ENCODE data around the gene ALDH3B1.

The ALDH3B1 gene

DNA sequence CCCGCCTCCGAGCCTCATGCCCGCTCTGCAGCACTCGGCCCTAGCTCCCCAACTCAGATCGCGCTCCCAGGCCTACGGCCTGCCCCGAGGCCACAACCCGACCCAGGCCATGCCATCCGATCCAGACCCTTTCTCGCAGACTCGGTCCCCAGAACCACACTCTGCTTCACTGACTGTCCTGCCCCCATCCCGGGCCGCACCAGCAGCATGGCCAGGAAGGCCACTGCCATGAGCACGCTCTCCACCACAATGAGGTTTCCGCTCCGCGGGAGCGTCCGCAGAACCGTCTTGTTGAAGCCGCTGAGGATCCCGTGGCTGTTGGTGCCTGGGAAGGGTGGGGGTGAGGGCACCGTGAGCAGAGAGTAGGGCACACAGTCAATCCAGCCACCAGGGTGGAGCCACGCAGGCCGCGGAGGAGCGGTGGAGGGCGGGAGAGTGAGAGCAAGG is 12.6 kb upstream of the ALDH3B1 start:
- DNase-seq: no peak

DNA sequence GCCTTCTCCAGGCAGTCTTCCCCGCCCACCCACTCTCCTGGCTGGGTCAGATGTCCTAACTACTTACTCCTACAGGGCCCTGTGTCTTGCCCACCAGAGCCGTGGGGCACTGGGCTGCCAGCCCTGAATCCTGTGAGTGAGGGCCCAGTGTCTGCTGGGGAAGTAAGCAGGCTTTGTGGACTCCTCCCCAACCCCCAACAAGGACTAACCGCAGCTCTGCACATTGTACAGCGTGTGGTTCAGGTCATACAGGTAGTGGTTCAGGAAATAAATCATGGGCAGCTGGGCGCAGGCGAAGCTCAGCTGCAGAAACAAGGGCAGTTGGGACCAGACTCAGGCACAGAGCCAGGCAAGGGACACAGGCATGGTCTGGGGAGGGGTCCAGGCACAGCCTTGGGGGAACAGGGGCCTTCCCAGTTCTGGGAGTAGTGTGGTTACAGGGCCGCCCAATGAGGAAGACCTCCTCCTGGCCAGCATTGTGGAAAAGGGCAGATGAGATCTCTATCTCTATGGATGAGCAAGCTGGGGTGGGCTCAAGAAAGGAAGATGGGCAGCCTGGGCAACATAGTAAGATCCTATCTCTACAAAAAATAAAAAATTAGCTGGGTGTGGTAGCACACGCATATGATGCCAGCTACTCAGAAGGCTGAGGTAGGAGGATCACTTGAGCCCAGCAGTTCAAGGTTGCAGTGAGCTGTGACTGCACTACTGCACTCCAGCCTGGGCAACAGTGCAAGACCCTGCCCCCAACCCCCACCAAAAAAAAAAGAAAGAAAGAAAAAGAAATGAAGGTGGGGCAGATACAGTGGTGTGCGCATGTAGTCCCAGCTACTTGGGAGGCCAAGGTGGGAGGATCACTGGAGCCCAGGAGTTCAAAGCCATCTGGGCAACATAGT is 11.7 kb upstream of the ALDH3B1 start:
- no peak for DNase-seq

DNA sequence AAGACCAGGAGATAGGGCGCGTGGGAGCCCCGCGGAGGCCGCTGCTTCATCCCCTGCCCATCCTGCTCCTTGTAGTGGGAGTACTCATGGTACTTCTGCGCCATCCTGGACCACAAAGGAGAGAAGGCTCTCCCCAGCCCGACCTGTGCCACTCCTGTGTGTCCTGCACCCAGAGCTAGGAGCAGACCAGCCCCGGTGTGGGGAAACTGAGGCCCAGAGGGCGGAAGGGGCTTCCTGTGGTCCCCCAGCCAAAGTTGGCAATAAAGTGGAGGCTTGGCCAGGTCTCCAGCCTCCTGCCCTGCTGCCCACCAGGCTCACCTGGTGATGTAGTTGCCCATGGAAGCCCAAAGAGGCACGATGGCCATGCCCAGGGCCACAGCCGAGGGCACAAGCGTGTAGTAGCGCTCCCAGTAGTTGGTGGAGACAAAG is 10.9 kb upstream of the ALDH3B1 start:
- DNase-seq: no peak

DNA sequence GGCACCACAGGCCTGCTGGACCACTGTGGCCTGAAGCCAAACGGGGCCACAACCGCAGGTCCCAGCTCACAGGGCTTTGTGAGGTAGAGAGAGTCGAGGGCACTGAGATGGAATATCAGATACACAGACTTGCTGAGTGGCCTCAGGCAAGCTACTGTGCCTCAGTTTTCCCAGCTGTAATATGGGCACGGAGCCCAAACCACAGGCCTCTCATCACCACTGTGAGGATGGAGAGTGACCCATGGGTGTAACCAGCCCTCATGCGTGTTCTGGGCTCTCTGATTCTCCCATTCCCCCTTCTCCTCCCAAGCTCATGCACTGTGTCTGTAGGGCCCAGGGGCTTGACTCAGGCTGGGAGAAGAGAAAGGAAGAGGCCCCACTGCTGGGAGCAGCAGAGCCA is 10.4 kb upstream of the ALDH3B1 start:
- DNase-seq: no peak

DNA sequence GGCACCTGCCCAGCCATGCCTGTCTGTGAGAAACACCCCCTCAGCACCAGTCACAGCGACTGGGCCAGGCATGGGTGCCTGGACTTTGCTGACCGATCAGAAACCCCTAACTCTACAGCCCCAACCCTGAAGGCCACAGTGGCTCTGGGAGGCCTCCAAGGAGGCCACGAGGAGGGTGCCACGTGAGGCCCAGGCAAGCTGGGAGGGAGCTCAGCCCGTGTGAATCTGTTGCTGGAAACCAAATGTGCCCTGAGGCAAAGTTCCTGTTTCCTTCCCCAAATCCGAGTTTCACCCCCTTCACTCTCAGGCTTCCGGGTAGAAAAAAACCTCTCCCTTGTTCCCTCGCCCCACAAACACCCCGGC is 7.6 kb upstream of the ALDH3B1 start:
- no peak for DNase-seq

DNA sequence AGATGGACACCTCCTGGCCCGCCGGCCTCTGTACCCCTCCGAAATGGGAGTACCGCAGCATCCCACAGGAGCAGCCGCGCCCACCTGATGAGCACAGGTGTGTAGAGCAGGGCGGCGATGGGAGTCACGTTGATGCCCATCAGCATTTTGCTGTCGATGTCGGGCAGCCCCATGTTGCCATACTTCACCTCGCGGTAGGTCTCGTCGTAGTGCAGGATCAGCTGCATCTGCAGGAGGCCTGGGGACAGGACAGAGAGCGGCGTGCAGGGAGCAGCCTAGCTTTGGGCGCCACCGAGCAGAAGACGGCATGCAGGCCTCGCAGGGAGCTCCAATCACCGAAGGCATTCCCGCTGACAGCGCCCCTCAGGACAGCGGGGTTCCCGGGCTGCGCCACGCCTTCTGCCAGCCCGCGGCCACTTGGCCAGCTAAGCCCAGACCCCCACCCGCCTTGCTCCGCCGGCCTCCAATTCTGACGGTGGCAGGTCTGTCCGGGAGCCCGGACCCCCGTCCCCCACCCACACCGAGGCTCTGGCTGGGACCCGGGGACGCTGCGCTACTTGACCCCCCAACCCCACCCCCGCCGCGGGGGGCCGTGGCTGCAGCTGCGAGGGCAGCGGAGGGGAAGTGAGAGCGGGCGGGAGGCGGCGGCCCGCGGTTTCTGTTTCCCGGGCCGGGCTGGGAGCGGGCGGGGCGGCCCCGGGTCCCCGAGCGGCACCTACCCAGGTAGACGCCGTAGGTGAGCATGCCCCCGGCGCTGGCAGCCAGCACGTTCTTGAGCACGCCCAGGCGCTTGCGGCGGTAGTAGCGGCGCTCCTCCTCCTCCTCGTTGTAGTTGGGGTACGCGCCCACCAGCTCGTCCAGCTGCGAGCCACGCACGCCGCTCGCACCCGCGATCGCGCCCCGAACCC is 6.9 kb upstream of the ALDH3B1 start:
- DNase-seq: peak; percentile 52

DNA sequence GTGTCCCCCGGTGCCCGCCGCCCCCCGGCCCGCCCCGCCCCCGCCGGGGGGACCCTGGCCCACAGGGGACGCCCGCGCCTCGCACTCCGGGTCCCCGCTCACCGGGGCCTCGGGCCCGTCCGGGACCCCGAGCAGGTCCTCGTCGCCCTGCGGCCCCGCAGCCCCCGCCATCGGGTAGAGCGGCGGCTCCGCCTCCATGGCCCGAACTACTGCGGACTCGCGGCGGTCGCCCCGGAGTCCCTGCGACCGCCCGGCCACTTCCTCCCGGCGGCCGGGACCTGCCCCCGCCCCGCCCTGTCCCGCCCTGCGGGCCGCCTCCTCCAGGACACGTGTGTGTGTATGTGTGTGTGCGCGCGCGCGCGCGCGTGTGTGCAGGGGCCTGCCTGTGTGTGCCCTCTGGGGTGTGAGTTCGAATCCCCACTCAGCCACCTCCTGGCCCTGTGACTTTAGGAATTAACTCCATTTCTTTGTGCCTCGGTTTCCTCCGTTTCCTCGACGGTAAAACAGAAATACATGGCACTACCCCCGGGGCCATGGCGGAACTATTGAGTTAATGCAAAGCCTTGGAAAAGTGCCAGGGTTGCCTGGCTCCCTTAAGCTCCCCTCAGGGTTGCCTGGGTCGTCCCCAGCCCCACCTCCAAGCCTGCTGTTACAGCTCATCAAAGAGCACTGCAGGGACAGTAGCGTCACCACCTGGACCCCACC is 6.1 kb upstream of the ALDH3B1 start, which contains the start of gene UNC93B1:
UNC93B1 (minus strand) TSS at position 252 of the 705 bp plus-strand sequence; CDS start at position 198, 54 bp downstream.
- DNase-seq: peak; percentile 82

DNA sequence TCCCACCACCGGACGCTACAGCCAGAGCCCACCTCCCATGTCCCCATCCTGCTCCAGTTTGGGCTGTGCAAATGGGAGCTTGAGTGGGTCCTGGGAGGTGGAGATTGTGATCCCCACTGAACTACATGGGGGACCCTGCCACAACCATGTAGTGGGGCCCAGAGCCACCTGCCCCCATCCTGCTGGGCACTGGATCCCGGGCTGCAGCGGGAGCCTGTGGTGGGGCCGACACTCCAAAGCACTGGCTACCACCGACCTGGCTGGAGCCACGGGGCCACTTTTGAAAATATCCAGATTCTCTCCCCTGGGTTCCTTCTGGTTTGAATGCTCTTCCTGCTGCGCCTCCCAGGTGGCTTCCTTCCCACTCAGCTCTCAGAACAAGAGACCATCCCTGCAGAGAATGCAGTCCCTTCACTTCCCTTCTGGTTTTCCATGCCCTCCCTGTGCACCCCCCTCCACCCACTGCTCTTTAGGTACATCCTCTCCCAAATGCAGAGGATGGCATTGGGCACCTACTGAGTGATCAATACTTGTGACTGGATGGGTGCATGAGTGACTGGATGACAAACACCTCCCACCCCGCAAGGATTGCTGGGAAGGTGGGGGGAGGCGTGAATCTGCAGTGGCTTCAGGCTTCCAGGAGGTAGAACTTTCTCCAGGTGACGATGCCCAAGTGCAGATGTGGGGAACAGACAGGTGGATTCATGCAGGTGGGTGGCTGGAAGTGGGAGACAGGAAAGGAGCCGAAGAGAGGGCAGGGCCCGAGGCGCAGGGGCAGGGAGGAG is 5.4 kb upstream of the ALDH3B1 start:
- DNase-seq: no peak

DNA sequence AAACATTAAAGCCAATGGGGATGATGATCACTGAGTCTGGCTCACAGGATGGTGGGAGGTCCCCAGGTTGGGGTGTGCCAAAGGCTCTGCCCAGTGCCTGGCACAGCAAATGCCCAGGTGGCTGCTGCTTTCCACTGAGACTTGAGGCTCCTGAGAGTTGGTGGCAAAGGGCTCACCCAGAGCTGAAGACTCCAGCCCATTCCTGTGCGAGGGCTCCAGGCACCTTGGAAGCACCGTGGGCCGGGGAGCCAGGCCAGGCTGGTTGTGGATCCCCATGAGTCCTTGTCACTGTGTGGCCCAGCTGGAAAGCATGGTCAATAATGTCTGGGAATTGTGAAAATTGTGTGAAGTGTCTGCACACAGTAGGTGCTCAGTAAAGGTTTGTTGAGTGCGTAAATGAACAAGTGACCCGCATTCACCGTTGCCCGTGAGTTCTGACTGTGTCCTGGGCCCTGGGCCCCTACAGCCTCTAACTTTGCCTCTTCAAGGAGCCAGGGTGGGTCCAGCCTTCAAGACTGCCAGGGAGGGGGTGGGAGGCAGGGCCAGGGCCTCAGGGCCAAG is 3.4 kb upstream of the ALDH3B1 start:
- DNase-seq: no peak

DNA sequence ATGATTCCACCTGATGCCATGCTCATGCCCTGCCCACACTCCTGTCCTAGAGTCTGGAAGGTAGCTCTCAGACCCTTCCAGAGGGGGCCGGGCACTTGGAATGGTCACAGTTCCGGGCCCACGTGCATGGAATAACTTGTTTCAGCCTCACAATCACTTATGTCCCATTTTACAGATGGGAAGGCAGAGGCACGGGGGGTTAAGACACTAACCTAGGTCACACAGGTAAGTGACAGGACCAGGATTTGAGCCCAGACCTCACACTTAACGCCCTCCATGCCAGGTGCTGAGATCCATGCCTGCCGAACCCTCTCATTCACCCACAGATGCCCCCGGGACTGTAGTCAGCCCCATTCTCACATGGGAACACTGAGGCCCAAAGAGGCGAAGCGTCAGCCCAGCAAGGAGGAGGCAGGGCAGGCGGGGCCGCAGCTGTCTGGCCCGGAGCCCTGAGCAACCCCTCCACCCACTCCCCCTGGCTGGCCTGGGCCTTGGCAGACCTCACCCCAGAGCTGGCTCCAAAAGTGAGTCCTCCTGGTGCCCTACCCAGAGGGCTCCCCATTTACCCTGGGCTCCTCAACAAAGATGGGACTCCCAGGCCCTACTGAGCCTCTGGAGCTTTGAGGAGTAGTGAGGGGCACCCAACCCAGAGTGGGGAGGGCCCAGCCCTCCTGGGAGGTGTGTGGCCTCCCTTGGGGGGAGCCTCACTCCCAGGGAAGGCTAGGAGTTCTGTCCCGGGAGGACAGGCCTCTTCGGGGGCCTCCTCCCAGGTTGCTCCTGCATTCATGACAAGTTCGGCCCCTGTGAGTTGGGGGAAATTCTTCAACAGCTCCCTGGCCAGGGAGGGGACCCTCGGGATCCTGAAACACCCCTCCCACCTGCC is 2.4 kb upstream of the ALDH3B1 start:
- DNase-seq: no peak

DNA sequence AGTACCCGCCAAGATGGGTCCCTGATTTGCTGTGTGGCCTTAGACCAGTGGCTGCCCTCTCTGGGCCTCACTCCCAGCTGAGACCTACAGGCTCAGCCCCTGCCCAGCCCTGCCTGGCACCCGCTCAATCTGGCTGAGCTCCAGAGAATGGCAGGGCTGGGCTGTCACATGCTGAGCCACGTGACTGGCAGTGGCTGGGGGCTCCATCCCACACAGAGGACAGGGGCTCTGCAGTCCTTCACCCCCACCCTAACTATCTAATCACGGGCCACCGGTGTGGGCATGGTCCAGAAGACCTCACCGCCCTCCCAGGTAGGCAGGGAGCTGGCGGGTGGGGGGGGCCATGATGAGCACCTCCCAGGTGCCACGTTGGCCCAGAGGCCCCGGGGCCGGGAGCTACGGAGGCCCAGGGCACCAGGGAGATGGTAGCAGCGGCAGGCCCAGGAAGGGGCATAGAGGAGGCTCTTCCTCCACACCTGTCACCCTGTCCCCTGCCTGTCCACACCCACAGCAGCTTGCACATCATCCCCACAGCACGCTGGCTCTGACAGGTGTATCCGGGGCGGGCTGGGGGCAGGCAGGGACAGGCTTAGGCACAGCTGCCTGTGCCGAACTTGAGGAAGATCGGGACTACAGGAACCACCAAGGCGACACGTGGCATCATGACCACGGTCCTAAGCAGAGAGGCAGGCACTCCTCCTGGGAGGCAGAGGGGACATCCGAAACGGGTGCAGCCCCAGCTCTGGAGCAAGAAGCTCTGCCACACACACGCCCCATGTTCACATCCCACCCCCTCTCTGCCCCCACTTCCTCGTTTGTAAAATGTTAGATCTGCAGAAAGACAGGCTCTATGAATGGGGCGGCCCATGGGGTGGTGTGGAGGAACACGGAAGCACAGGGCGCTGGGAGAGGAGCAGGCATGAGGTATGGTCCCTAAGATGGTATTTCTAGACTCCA is 1.5 kb upstream of the ALDH3B1 start:
- no peak for DNase-seq

DNA sequence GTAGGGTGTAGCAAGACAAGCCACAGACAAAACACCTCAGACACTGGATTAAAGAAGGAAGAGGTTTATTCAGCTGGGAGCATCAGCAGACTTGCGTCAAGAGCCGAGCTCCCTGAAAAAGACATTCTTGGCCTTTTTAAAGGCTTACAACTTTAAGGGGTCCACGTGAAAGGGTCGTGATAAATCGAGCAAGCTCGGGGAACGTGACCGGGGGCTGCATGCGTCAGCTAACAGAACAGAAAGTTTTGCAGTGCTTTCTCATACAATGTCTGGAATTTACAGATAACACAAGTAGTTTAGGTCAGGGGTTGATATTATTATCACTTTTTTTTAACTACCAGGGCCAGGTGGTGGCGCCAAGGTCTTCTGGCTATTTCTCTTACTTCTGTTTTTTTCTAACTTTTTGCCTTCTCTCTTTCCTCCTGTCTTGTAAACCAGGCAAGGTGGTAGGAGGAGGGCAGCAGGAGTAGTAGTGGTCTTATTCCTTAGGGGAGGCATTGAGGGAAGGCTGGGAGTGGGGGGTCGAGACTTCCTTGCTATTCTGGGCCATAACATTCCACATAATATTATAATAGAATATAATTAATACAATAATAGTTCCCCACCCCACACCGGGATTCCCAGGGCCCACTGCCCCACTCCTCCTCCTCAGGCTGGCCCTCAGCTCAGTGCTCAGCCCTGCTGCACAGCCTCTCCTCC is 587 bp upstream of the ALDH3B1 start:
- DNase-seq: no peak

DNA sequence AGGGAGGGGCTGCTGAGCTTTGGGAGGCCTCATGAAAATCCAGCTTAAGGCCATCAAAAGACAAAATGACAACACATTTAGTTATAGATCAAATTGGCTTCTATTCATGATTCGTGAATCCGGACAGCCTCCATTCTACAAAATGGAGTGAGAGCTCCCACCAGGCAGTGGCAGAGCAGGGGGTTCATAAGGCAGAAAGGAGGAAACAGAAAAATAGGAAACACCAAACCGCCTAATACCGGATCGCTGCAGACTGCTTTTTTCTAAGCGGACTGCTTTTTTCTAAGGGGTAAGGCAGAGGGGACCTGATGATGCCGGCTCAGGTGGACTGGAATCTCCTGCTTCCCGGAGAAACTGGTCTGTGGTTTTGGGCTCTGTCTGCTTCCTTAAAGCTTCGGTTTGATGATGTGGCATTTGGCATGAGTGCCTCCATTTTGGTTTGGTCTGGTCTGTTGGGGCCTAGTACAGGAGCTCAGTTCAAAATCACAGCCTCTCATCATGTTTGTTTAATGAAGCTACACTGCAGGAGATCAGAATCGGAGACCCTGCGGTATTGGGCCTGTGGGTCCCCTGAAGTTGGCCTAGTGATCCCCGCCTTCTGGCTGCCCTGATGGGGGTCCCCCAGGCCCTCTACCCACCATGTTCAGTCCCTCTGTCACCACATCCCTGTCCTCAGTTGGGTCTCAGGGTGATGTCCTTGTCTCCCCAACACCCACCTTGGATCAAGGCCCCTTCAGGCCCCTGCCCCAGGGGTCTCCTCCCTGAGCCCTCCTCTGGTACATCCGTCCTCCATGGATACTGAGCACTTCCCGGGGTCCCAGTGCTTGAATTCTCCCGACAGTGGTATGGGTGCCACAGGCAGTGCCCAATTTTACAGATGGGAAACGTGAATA is 1.2 kb downstream of the ALDH3B1 start:
- DNase-seq: no peak

DNA sequence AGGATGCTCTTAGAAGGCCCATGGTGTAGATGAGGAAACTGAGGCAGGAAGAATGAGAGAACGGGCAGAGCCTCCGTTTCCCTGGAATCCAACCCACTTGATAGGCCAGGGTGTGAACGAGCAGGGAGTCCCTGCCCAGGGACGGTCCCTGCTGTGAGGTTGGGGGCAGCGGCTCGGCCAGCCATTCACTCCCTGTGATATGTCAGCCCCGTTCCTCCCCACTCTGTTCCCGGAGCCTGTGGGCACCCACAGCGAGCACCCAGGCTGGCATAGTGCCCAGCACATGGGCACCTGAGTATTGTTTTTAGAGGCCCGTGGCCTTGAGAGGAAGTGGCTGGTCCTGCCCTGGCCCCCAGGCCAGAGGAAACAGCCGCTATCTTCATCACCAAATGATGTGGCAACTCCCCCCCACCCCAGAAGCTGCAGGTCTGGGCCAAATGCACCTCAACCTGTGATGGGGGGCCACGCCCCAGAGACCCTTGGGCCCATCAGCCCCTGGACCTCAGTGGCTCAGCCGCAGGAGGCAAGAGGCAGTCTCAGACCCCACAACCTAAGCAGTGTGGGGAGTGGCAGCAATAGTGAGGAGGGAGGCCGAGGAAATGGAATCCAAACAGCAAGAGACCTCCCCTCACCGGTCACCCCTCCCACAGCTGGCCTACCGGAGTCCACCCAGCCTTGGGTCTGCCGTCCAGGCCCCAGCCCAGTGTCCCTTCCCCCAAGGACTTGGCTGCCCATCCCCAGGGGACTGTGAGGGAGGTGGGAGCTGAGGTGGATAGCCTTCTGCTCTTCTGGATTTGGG is 2.1 kb downstream of the ALDH3B1 start:
- DNase-seq: no peak

DNA sequence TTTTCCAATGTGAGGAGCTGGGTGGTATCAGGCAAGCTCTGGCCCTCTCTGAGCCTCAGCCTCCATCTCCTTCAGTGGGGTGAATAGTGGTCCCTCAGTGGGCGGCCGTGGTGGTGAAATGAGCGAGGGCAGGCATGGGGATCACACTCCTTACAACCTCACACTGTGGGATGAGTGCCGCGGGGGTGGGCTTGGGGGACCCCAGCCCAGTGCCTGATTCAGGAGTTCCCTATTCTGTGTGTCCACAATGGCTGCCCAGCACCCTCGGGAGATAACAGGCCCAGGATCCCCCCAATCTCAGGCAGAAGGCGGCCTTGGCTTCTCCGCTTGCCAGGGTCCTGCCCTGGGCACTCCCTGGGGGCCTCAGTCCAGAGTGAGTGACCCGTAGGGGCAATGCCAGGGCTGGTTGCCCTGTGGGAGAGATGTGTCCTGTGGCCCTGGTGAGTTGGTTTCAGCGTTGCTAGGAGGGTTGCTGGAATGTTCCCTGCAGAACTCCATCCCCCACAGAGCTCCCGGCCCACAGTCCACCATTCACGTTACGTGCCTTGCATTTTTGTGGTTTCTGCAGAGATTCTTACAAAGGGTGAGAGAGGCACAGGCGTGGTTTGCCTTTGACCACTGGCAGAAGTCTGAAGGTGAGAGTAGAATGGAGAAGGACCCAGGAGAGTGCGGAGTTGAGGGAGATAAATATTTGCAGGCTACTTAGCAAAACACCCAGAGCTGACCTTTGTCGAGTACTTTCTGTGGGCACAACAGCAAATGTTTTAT is 2.9 kb downstream of the ALDH3B1 start:
- no peak for DNase-seq

DNA sequence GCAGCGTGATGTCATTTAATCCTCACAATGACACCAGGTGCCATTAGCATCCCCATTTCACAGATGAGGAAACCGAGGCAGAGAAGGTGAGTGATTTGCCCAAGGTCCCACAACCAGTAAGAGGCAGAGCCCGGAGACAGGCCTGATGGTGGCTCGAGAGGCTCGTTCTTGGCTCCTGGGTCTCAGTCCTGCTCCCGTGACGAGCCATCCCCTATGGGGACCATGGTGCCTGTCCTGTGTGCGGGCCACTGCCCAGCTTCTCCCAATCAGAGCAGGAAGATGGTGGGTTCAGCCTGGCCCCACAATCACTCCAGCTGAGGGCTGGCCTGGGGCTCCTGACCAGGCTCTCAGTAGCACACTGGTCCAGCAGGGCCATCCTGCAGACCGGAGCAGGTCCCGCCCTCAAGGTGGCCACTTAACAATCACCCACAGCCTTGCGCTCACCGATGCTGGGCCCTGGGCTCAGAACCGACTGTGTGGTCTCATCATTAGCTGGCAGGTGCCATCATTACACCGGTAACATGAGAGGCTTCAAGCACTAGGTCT is 3.6 kb downstream of the ALDH3B1 start:
- no peak for DNase-seq
